RPMI7951 (cell line): ENCODE measurements around the gene BRCC3. TPM values are rescaled to one million over a fixed set of nuclear protein-coding genes. Genes with fewer than 3 reads are reported as not detected.
A peak's percentile ranks its signal among the peaks of the same experiment; 100 is the strongest.

Experiments used
- DNase-seq: peaks from one replicate; pipeline ENCODE4 v3.0.0-alpha.2; 2012; ENCODE audit warnings: low read depth
- total RNA-seq: library from RNA; depleted of rRNA; stranded (reverse); fragments of >200 nt; shearing (Covaris generic); gene quantifications from 2 replicates; pipeline ENCODE4 v1.2.3, GENCODE V29; 2014; rRNA removed

Gene BRCC3
- 9.3 and 12.9 TPM in 2 replicates for total RNA-seq

- peak; percentile 74 for DNase-seq
Measured at GRCh38 chrX:155070975-155071693, at the start of gene BRCC3, which contains the start of the genes CMC4 and MTCP1. BRCC3 (plus strand) TSS chrX:155071508; CDS start chrX:155071528, 20 bp downstream. CMC4 (minus strand) TSS chrX:155071136; CDS start chrX:155064023, 7,113 bp downstream. MTCP1 (minus strand) TSS chrX:155071136; CDS start chrX:155066010, 5,126 bp downstream.

DNA sequence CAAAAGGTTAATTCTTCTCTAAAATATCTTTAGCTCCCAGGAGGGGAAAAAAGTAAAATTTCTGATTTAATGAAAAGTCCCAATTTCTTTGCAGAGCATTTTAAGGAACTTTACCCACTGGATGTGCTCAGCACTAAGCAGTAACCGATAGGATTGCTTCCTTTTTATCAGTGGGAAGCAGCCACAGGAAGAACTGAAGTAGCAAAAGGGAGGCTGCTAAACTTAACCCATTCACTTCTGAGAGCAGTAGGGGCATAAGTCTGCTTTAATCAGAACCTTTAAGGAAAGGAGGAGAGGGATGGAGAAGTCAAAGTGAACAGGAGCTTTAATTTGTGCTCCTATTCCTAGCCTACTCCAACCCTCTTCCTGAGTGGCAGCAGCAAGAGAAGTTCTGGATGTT, 48.7 kb upstream of the BRCC3 start, which contains the start of gene F8:
Gene F8 (minus strand): TSS at position 139 of the 400 bp plus-strand sequence. CDS start 171 bp downstream, outside the sequence.
- no peak for DNase-seq

DNA sequence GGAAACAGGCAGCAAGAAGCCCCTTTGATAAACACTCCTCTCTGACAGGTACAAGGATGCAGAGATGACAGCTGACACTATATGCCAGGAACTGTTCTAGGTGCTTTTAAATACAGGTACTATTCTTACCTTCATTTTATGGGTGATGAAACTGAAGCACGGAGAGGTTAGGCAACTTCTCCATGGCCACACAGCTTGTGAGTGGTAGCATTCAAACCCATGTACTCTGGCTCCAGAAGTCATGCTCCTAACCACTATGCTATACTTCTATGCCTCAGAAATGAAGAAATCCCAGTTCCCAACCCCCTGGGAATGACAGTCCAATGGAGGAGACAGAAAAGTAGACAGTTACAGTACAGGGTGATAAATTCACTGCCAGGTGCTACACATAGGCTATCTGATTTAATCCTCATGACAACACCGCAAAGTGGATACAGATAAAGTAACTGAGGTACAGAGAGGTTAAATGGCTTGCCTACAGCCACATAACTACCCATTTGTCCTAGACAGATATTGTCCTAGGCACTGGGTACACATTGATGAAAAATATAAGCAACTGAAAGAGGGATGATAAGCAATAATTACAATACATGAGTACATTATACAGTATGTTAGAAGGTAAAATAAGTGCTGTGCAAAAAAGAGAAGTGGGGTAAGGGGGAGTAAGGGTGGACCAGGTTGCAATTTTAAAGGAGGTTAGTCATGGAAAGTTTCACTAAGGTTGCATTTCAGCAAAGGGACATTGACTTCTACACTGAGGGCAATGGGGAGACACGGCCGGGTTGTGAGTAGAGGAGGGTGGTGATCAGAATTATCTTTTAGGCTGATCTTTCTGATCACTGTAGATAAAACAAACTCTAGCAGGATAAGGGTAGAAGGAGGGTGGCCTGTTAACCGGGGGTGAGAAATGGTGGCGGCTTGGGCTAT, 47.1 kb upstream of the BRCC3 start:
- DNase-seq: no peak

- DNase-seq: no peak
Measured at GRCh38 chrX:155026420-155026726, 44.9 kb upstream of the BRCC3 start.

- DNase-seq: peak; percentile 88
Measured at GRCh38 chrX:155026727-155027508, 44.4 kb upstream of the BRCC3 start, which contains the start of gene FUNDC2. FUNDC2 (plus strand) TSS chrX:155026844; CDS start chrX:155026939, 95 bp downstream.

- DNase-seq: peak; percentile 44
Measured at GRCh38 chrX:155027509-155028066, 43.7 kb upstream of the BRCC3 start.

DNA sequence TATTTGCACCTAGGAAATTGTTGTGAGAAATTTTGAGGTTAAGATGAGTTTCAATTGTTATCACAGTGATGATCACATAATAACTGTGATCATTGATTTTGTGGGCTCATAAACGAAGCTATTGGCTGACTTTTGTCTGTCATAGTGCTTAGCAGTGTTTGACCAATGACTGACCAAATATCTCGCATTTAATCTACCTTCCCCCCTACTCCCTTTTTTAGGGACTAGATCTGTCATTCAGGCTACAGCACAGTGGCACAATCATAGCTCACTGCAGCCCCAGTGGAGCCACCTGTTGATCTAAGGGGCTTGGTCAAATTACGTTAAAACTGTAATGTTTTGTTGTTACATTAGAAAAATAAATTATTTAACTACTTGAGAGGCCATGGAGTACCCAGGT, 43.2 kb upstream of the BRCC3 start:
- DNase-seq: no peak

DNA sequence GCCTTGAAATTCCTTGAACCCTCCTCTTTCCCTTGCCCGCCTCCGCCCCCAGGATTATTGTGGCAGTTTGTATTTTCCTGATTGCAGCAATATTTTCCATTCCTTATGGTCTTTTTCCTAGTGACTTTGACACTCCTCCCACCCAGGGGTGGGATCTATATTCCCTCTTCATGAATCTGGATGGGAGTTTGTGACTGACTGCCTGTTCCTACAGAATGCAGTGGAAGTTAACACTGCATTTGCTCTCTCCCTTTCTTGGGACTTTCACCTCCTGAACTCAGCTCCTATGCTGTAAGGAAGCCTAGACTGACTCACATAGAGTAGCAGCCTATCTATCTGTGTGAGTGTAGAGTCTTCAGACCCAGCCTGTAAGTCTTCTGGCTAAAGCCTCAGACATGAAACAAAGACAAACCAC, 42.4 kb upstream of the BRCC3 start:
- DNase-seq: peak; percentile 9

- no peak for DNase-seq
Measured at GRCh38 chrX:155031657-155032056, 39.7 kb upstream of the BRCC3 start.

DNA sequence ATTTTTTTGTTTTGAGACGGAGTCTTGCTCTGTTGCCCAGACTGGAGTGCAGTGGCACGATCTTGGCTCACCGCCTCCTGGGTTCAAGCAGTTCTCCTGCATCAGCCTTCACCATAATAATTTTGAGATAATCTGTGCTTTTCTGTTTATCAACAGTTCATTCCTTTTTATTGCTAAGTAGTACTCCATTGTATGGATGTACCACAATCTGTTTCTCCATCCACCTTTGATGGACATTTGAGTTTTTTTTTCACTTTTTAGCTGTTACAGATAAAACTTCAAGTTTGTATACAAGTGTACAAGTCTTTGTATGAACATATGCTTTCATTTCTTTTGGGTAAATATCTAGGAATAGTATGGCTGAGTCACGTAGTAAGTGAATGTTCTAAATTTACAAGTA, 35.6 kb upstream of the BRCC3 start:
- DNase-seq: no peak

GRCh38 chrX:155046129-155046810, 25.0 kb upstream of the BRCC3 start:
- DNase-seq: no peak

DNA sequence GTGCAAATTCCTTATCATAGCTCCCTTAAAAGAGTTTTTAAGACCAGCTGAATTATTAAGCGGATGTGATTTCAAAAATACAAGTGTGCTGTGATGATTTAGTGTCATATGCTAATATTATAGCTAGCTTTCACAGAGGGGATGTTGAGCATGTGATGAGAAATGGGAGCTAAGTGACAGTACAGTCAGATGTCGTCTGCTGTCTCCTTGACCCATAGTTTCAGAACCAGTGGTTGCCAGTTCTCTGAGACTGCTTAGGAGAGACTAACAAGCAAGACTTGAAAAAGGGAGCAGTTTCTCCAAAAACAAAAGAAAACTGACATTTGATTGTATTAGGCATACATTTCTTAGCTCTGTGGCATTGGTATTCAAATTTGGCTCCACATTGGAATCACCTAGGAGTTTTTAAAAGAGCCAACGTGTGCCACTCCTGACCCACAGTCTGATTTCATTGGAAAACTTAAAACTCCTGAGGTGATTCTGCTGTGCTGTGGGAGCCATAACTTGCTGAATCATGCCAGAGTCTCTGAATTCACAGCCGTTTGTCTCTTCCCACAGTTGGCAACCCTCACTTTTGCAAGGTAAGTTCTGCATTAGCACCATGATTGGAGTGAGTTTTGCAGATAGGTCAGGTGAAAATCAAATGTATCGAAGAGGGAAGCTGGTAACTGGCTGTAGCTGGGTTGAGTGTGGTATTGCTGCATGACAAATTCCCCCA, 24.3 kb upstream of the BRCC3 start:
- DNase-seq: no peak

- peak; percentile 32 for DNase-seq
Measured at GRCh38 chrX:155048977-155049619, 22.2 kb upstream of the BRCC3 start.

DNA sequence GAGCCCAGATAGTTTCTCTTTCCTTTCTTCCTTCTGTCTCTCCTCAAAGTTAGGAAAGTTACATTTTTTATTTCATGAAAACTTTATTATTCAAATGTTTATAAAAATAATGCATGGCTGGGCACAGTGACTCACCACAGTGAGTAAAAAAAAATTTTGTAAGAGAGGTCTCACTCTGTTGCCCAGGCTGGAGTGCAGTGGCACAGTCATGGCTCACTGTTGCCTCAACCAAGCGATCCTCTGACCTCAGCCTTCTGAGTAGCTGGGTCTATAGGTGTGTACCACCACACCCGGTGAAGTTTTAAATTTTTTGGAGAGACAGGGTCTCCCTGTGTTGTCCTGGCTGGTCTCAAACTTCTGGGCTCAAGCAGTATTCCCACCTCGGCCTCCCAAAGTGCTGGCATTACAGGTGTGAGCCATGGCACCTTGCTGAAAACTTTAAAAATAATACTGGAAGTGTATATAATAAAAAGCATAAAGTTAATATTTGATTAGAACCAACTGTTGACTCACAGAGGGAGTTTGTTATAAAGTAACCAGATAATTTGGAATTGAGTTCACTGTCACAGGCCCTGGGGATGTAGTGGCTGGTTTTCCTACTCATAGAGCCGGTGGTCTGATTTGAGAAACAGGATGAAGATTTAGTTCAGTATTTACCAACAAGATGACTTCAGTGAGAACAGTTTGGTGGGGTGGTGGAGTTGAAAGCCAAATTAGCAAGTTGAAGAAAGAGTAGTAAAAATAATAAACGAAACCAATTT, 18.4 kb upstream of the BRCC3 start:
- DNase-seq: no peak

GRCh38 chrX:155053656-155054055, 17.7 kb upstream of the BRCC3 start:
- DNase-seq: no peak

GRCh38 chrX:155054255-155054654, 17.1 kb upstream of the BRCC3 start:
- DNase-seq: no peak

DNA sequence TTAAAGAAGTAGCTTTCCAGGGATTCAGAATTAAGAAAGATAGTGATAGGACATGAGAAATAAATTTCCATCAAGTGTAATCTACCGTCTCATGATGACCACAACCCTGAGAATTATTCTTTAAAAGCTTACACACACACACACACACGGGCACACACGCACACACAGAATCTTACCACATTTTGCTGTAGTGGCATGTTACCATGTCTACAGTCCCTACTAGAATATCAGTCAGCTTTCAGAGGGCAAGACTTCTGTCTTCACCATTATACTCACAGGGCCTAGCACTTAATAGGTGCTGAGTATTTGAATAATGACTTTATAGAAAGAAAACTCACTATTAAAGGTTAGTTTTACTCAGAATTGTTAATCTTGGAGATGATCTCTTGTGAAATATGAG, 15.8 kb upstream of the BRCC3 start:
- no peak for DNase-seq

- DNase-seq: no peak
Measured at GRCh38 chrX:155056471-155056870, 14.8 kb upstream of the BRCC3 start.
